Measurements from ENCODE around the gene RTL9. TPM values are rescaled to one million over a fixed set of nuclear protein-coding genes. Genes with fewer than 3 reads are reported as not detected.
A peak's percentile ranks its signal among the peaks of the same experiment; 100 is the strongest.

RTL9 gene
- total RNA-seq, result not detected
- polyA plus RNA-seq, result not detected
- total RNA-seq, result 0 reads per million in 6 experiments

- peaks cover 0 to 4% (median 0%) of the 10 kb centered on the region in 5 donors for H3K27me3 Mint-ChIP-seq
- peaks cover 0 to 3% (median 0%) of the 10 kb centered on the region in 3 donors for H3K36me3 Mint-ChIP-seq
- ATAC-seq (no peak), DNase-seq (no peak)
- no peak within 1 kb of the TSS for H3K4me3 Mint-ChIP-seq
- H3K27ac Mint-ChIP-seq, result no peak within 1 kb of the TSS
- no peaks in the 10 kb centered on the region for H3K4me1 Mint-ChIP-seq
- POLR2A ChIA-PET, result no interaction called here
- H3K9me3 Mint-ChIP-seq, result peaks cover 0 to 5% (median 0%) of the 10 kb centered on the region in 9 donors
Measured at GRCh38 chrX:110358548-110358947, at the start of gene RTL9. Gene RTL9 (plus strand): TSS chrX:110358848. CDS start chrX:110450618, 91,770 bp downstream.

- Mint-ChIP-seq H3K4me3 (peak overlapping the region in 2 of 10 donors; percentile 6 to 39), H3K9me3 (no peaks in the 10 kb centered on the region), H3K27me3 (no peaks in the 10 kb centered on the region), H3K27ac (peak overlapping the region in 5 of 10 donors; percentile 7 to 57 (median 51)), H3K36me3 (peaks cover 0 to 2% (median 0%) of the 10 kb centered on the region in 3 donors), H3K4me1 (peaks cover 14 to 56% (median 42%) of the 10 kb centered on the region in 4 donors)
- no peak for DNase-seq
- no peak for ATAC-seq
- POLR2A ChIA-PET, result no interaction called here
Measured at GRCh38 chrX:110310000-110310790, 48.5 kb upstream of the RTL9 start.

- POLR2A ChIA-PET, result no interaction called here
- H3K4me1 Mint-ChIP-seq, result peaks cover 14 to 57% (median 41%) of the 10 kb centered on the region in 4 donors
Measured at GRCh38 chrX:110310896-110311295, 47.8 kb upstream of the RTL9 start.

GRCh38 chrX:110311437-110312230 lies 47.0 kb upstream of the RTL9 start:
- DNase-seq, result no peak
- H3K4me1 Mint-ChIP-seq, result peaks cover 14 to 65% (median 42%) of the 10 kb centered on the region in 4 donors
- no peaks in the 10 kb centered on the region for H3K9me3 Mint-ChIP-seq
- peaks cover 0 to 2% (median 0%) of the 10 kb centered on the region in 3 donors for H3K36me3 Mint-ChIP-seq
- no peak for ATAC-seq
- POLR2A ChIA-PET, result no interaction called here
- H3K4me3 Mint-ChIP-seq, result no peak overlapping the region
- no peaks in the 10 kb centered on the region for H3K27me3 Mint-ChIP-seq
- peak overlapping the region in 2 of 10 donors; percentile 51 to 57 for H3K27ac Mint-ChIP-seq

More at GRCh38 chrX:110310896-110311295, 47.8 kb upstream of the RTL9 start:
- Mint-ChIP-seq H3K4me3 (peak overlapping the region in 4 of 10 donors; percentile 0 to 47 (median 8)), H3K27me3 (no peaks in the 10 kb centered on the region), H3K36me3 (peaks cover 0 to 2% (median 0%) of the 10 kb centered on the region in 3 donors), H3K27ac (peak overlapping the region in 6 of 10 donors; percentile 3 to 57 (median 46)), H3K9me3 (no peaks in the 10 kb centered on the region)
- peak in 1 of 10 donors; percentile 9 for DNase-seq
- peak; percentile 69 to 75 for ATAC-seq

- ATAC-seq, result no peak
- Mint-ChIP-seq H3K27ac (no peak overlapping the region), H3K4me1 (peaks cover 12 to 57% (median 29%) of the 10 kb centered on the region in 4 donors), H3K27me3 (no peaks in the 10 kb centered on the region), H3K9me3 (no peaks in the 10 kb centered on the region), H3K36me3 (peaks cover 0 to 2% (median 0%) of the 10 kb centered on the region in 3 donors), H3K4me3 (peak overlapping the region in 9 of 10 donors; percentile 4 to 89 (median 39))
- no peak for DNase-seq
- POLR2A ChIA-PET, result no interaction called here
Measured at GRCh38 chrX:110315551-110315950, 43.1 kb upstream of the RTL9 start.

GRCh38 chrX:110316351-110317060 lies 42.1 kb upstream of the RTL9 start:
- H3K27ac Mint-ChIP-seq, result peak overlapping the region in 9 of 10 donors; percentile 67 to 96 (median 86)
- DNase-seq, result no peak
- peaks cover 7 to 50% (median 19%) of the 10 kb centered on the region in 4 donors for H3K4me1 Mint-ChIP-seq
- H3K4me3 Mint-ChIP-seq, result peak overlapping the region; percentile 87 to 97 (median 90)
- H3K9me3 Mint-ChIP-seq, result no peaks in the 10 kb centered on the region
- POLR2A ChIA-PET, result interaction anchor here (0.7 to 2.0 kb wide), 3 partner anchors 47 to 88 kb away, joined by 3 to 9 read pairs (median 4); no protein-coding TSS in a partner anchor
- no peaks in the 10 kb centered on the region for H3K27me3 Mint-ChIP-seq
- no peaks in the 10 kb centered on the region for H3K36me3 Mint-ChIP-seq
- no peak for ATAC-seq

GRCh38 chrX:110317061-110317819 lies 41.4 kb upstream of the RTL9 start:
- POLR2A ChIA-PET, result interaction anchor here (0.9 to 2.8 kb wide), 5 partner anchors 46 to 584 kb away, joined by 3 to 9 read pairs (median 5); partner anchors contain the start of gene ACSL4
- peak overlapping the region; percentile 87 to 97 (median 90) for H3K4me3 Mint-ChIP-seq
- H3K27ac Mint-ChIP-seq, result peak overlapping the region; percentile 64 to 96 (median 87)
- no peaks in the 10 kb centered on the region for H3K36me3 Mint-ChIP-seq
- DNase-seq, result peak in 4 of 10 donors; percentile 4 to 61 (median 24)
- H3K9me3 Mint-ChIP-seq, result no peaks in the 10 kb centered on the region
- H3K27me3 Mint-ChIP-seq, result no peaks in the 10 kb centered on the region
- ATAC-seq, result peak; percentile 31 to 42
- peaks cover 9 to 49% (median 17%) of the 10 kb centered on the region in 4 donors for H3K4me1 Mint-ChIP-seq

GRCh38 chrX:110317820-110318663 lies 40.6 kb upstream of the RTL9 start, which contains the start of gene AMMECR1:
Gene AMMECR1 (minus strand): TSS chrX:110318085. CDS start chrX:110318071, 14 bp downstream.
- Mint-ChIP-seq H3K4me1 (peaks cover 9 to 44% (median 16%) of the 10 kb centered on the region in 4 donors), H3K4me3 (peak within 1 kb of the TSS; percentile 89 to 97 (median 91))

GRCh38 chrX:110318664-110318968 lies 40.0 kb upstream of the RTL9 start:
- ATAC-seq, result peak in 1 of 2 donors; percentile 42
- no peaks in the 10 kb centered on the region for H3K27me3 Mint-ChIP-seq
- POLR2A ChIA-PET, result interaction anchor here (2.8 kb wide), 1 partner anchor 585 kb away, joined by 8 read pairs; the partner anchor contains the start of gene ACSL4

More at GRCh38 chrX:110317820-110318663, 40.6 kb upstream of the RTL9 start, which contains the start of gene AMMECR1:
- Mint-ChIP-seq H3K36me3 (no peaks in the 10 kb centered on the region), H3K9me3 (no peaks in the 10 kb centered on the region), H3K27ac (peak within 1 kb of the TSS; percentile 64 to 98 (median 95)), H3K27me3 (no peaks in the 10 kb centered on the region)
- POLR2A ChIA-PET, result interaction anchor here (1.1 to 2.8 kb wide), 4 partner anchors 47 to 585 kb away, joined by 3 to 9 read pairs (median 6); partner anchors contain the start of gene ACSL4
- peak; percentile 85 to 87 for ATAC-seq
- peak; percentile 71 to 88 (median 77) for DNase-seq

GRCh38 chrX:110320381-110320987 lies 38.2 kb upstream of the RTL9 start:
- DNase-seq (no peak), ATAC-seq (no peak)
- peaks cover 0 to 23% (median 7%) of the 10 kb centered on the region in 4 donors for H3K4me1 Mint-ChIP-seq
- no peaks in the 10 kb centered on the region for H3K36me3 Mint-ChIP-seq
- H3K27me3 Mint-ChIP-seq, result no peaks in the 10 kb centered on the region
- H3K4me3 Mint-ChIP-seq, result no peak overlapping the region
- POLR2A ChIA-PET, result no interaction called here
- H3K9me3 Mint-ChIP-seq, result peaks cover 0 to 2% (median 0%) of the 10 kb centered on the region in 9 donors
- no peak overlapping the region for H3K27ac Mint-ChIP-seq

More at GRCh38 chrX:110318664-110318968, 40.0 kb upstream of the RTL9 start:
- Mint-ChIP-seq H3K4me3 (peak overlapping the region; percentile 89 to 97 (median 91)), H3K36me3 (no peaks in the 10 kb centered on the region), H3K27ac (peak overlapping the region; percentile 64 to 98 (median 95)), H3K9me3 (no peaks in the 10 kb centered on the region), H3K4me1 (peaks cover 5 to 39% (median 15%) of the 10 kb centered on the region in 4 donors)
- DNase-seq, result no peak
